Measurements from ENCODE around the gene SAMD1.

DNA sequence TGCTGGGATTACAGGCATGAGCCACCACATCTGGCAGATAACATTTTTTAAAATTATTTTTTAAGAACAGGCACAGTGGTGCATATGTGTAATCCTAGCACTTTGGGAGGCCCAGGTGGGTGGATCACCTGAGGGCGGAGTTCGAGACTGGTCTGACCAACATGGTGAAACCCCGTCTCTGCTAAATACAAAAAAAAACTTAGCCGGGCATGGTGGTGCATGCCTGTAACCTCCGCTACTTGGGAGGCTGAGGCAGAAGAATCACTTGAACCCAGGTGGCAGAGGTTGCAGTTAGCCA, 28.0 kb downstream of the SAMD1 start:
- TF ChIP-seq, protein P1, sequence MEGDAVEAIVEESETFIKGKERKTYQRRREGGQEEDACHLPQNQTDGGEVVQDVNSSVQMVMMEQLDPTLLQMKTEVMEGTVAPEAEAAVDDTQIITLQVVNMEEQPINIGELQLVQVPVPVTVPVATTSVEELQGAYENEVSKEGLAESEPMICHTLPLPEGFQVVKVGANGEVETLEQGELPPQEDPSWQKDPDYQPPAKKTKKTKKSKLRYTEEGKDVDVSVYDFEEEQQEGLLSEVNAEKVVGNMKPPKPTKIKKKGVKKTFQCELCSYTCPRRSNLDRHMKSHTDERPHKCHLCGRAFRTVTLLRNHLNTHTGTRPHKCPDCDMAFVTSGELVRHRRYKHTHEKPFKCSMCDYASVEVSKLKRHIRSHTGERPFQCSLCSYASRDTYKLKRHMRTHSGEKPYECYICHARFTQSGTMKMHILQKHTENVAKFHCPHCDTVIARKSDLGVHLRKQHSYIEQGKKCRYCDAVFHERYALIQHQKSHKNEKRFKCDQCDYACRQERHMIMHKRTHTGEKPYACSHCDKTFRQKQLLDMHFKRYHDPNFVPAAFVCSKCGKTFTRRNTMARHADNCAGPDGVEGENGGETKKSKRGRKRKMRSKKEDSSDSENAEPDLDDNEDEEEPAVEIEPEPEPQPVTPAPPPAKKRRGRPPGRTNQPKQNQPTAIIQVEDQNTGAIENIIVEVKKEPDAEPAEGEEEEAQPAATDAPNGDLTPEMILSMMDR (IDR thresholded peaks at IDR 0.05; ENCODE audit: low read length) = no peak
- TF ChIP-seq EZH2 (optimal IDR thresholded peaks at IDR 0.05; ENCODE audit: low read depth, low read length) (no peak), EZH2phosphoT487 (IDR thresholded peaks at IDR 0.05; ENCODE audit: low read length) (no peak)

Data from MM.1S (cell line).